ENCODE data around the gene MOSMO. TPM values are rescaled to one million over a fixed set of nuclear protein-coding genes. Genes with fewer than 3 reads are reported as not detected.

The MOSMO gene
- total RNA-seq, 1 experiment from 2014 or later: 24.2 TPM

DNA sequence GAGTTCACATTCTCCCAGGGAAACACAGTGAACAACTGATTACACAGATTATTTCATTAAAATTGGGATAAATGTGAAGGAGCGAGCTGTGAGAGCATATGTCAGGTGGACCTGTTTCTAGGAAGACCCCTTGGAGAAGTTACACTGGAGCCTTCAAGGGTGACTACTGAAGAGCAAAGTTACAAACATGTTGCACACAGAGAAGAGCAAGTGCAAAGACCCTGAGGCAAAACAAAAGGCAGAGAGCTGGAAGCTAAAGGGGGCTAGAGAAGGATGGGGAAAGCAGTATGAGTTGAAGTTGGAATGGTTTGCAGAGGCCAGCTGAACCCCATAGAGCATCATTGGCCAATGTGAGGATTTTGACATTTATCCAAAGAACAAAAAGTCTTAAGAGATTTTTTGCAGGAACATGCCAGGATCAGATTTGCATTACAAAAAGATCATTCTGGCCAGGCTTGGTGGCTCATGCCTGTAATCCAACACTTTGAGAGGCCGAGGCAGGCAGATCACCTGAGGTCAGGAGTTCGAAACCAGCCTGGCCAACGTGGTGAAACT lies 21.1 kb upstream of the MOSMO start:
- intact Hi-C loops (cut with micrococcal nuclease; ENCODE audit: unreplicated experiment): loop anchor here (5.0 kb wide), 2 partner anchors 91 to 111 kb away; no protein-coding TSS in a partner anchor
- Histone ChIP-seq H3K9me3 (ENCODE audit: insufficient read depth, low read depth) (no peaks in the 10 kb centered on the region), H3K27ac (no peak overlapping the region), H3K36me3 (ENCODE audit: low read depth) (peaks cover 8% of the 10 kb centered on the region; the same call in 1 of the 2 replicates), H3K27me3 (ENCODE audit: insufficient read depth, low read depth) (no peaks in the 10 kb centered on the region), H3K79me2 (ENCODE audit: low read depth) (no peaks in the 10 kb centered on the region), H3K4me1 (replicated peaks; ENCODE audit: insufficient read depth) (no peaks in the 10 kb centered on the region), H3K4me3 (no peak overlapping the region), H3K4me2 (no peak overlapping the region), H3F3A (ENCODE audit: insufficient read depth, low read depth) (peaks cover 6% of the 10 kb centered on the region), H4K20me1 (ENCODE audit: insufficient read depth) (0 out of 2 replicates have a peak, but pooled peaks cover 4% of the 10 kb centered on the region), H3K9me2 (ENCODE audit: insufficient read depth) (no peaks in the 10 kb centered on the region), H2AFZ (no peak overlapping the region)
- no TSS peak for BruUV-seq (replicated peaks)
- ChIA-PET POLR2A (ENCODE audit: unreplicated experiment) (no interaction called here), CTCF (no interaction called here)
- DNase-seq: no peak
- TF ChIP-seq CTCF (conservative IDR thresholded peaks at IDR 0.05): no peak

- Histone ChIP-seq H3K4me3 (no peak overlapping the region), H3K79me2 (ENCODE audit: low read depth) (no peaks in the 10 kb centered on the region), H3K27ac (no peak overlapping the region), H3K4me1 (replicated peaks; ENCODE audit: insufficient read depth) (no peaks in the 10 kb centered on the region), H3K27me3 (ENCODE audit: insufficient read depth, low read depth) (no peaks in the 10 kb centered on the region), H3F3A (ENCODE audit: insufficient read depth, low read depth) (peaks cover 3% of the 10 kb centered on the region), H3K36me3 (ENCODE audit: low read depth) (peaks cover 8% of the 10 kb centered on the region; the same call in 1 of the 2 replicates), H2AFZ (no peak overlapping the region), H3K4me2 (no peak overlapping the region), H3K9me2 (ENCODE audit: insufficient read depth) (no peaks in the 10 kb centered on the region), H4K20me1 (ENCODE audit: insufficient read depth) (0 out of 2 replicates have a peak, but pooled peaks cover 3% of the 10 kb centered on the region), H3K9me3 (ENCODE audit: insufficient read depth, low read depth) (no peaks in the 10 kb centered on the region)
- TF ChIP-seq CTCF (conservative IDR thresholded peaks at IDR 0.05): no peak
- no peak for TF ChIP-seq EZH2 (IDR thresholded peaks at IDR 0.05; ENCODE audit: low read depth)
- ChIA-PET POLR2A (ENCODE audit: unreplicated experiment) (no interaction called here), CTCF (no interaction called here)
- intact Hi-C loops (cut with micrococcal nuclease; ENCODE audit: unreplicated experiment): loop anchor here (5.0 kb wide), 2 partner anchors 90 to 110 kb away; no protein-coding TSS in a partner anchor
- no TSS peak for BruUV-seq (replicated peaks)
- DNase-seq: no peak
Measured at GRCh38 chr16:21987498-21987897, 20.4 kb upstream of the MOSMO start.

GRCh38 chr16:21989133-21989532 lies 18.8 kb upstream of the MOSMO start:
- ChIA-PET CTCF (interaction anchor here (0.6 to 2.2 kb wide), 3 partner anchors 13 to 874 kb away, joined by 5 to 11 read pairs (median 8); no protein-coding TSS in a partner anchor), POLR2A (ENCODE audit: unreplicated experiment) (no interaction called here)
- intact Hi-C loops (cut with micrococcal nuclease; ENCODE audit: unreplicated experiment): loop anchor here (5.0 kb wide), 2 partner anchors 88 to 108 kb away; no protein-coding TSS in a partner anchor
- Histone ChIP-seq H3K4me3 (no peak overlapping the region), H3K4me2 (no peak overlapping the region), H3K9me2 (ENCODE audit: insufficient read depth) (no peaks in the 10 kb centered on the region), H2AFZ (no peak overlapping the region), H3K9me3 (ENCODE audit: insufficient read depth, low read depth) (no peaks in the 10 kb centered on the region), H3K27ac (no peak overlapping the region), H3K36me3 (ENCODE audit: low read depth) (no peaks in the 10 kb centered on the region), H3F3A (ENCODE audit: insufficient read depth, low read depth) (peaks cover 3% of the 10 kb centered on the region), H4K20me1 (ENCODE audit: insufficient read depth) (no peaks in the 10 kb centered on the region), H3K4me1 (replicated peaks; ENCODE audit: insufficient read depth) (no peaks in the 10 kb centered on the region), H3K27me3 (ENCODE audit: insufficient read depth, low read depth) (no peaks in the 10 kb centered on the region), H3K79me2 (ENCODE audit: low read depth) (no peaks in the 10 kb centered on the region)
- DNase-seq: no peak
- no TSS peak for BruUV-seq (replicated peaks)
- TF ChIP-seq EZH2 (IDR thresholded peaks at IDR 0.05; ENCODE audit: low read depth) (no peak), CTCF (conservative IDR thresholded peaks at IDR 0.05) (no peak)

Data from PC-9 (cell line).